ENCODE data around the gene SRBD1.

Gene SRBD1

GRCh38 chr2:45596761-45597160 is 14.3 kb downstream of the SRBD1 start:
- DNase-seq (ENCODE audit: low spot score) = no peak

- DNase-seq (ENCODE audit: low spot score) = no peak
Observed at GRCh38 chr2:45595721-45596435, 15.2 kb downstream of the SRBD1 start.

GRCh38 chr2:45591073-45591472 is 20.0 kb downstream of the SRBD1 start:
- no peak for DNase-seq (ENCODE audit: low spot score)

- no peak for DNase-seq (ENCODE audit: low spot score)
Observed at GRCh38 chr2:45588158-45588829, 22.8 kb downstream of the SRBD1 start.

GRCh38 chr2:45586600-45586999 is 24.5 kb downstream of the SRBD1 start:
- DNase-seq (ENCODE audit: low spot score) = no peak

- DNase-seq (ENCODE audit: low spot score) = peak; percentile 18
Observed at GRCh38 chr2:45585267-45585861, 25.7 kb downstream of the SRBD1 start.

GRCh38 chr2:45583977-45584376 is 27.1 kb downstream of the SRBD1 start:
- DNase-seq (ENCODE audit: low spot score) = no peak

GRCh38 chr2:45582522-45582921 is 28.5 kb downstream of the SRBD1 start:
- DNase-seq (ENCODE audit: low spot score) = no peak

- peak; percentile 54 for DNase-seq (ENCODE audit: low spot score)
Observed at GRCh38 chr2:45578056-45578843, 32.8 kb downstream of the SRBD1 start.

- no peak for DNase-seq (ENCODE audit: low spot score)
Observed at GRCh38 chr2:45577441-45577840, 33.6 kb downstream of the SRBD1 start.

GRCh38 chr2:45575881-45576280 is 35.2 kb downstream of the SRBD1 start:
- no peak for DNase-seq (ENCODE audit: low spot score)

- no peak for DNase-seq (ENCODE audit: low spot score)
Observed at GRCh38 chr2:45572979-45573378, 38.1 kb downstream of the SRBD1 start.

GRCh38 chr2:45571940-45572339 is 39.1 kb downstream of the SRBD1 start:
- no peak for DNase-seq (ENCODE audit: low spot score)

GRCh38 chr2:45570671-45571334 is 40.3 kb downstream of the SRBD1 start:
- peak; percentile 9 for DNase-seq (ENCODE audit: low spot score)

- no peak for DNase-seq (ENCODE audit: low spot score)
Observed at GRCh38 chr2:45568935-45569334, 42.1 kb downstream of the SRBD1 start.

- DNase-seq (ENCODE audit: low spot score) = no peak
Observed at GRCh38 chr2:45567974-45568789, 42.9 kb downstream of the SRBD1 start.

GRCh38 chr2:45567288-45567963 is 43.6 kb downstream of the SRBD1 start:
- no peak for DNase-seq (ENCODE audit: low spot score)

GRCh38 chr2:45559436-45559835 is 51.6 kb downstream of the SRBD1 start:
- no peak for DNase-seq (ENCODE audit: low spot score)

- no peak for DNase-seq (ENCODE audit: low spot score)
Observed at GRCh38 chr2:45554742-45555140, 56.3 kb downstream of the SRBD1 start.

- no peak for DNase-seq (ENCODE audit: low spot score)
Observed at GRCh38 chr2:45554073-45554741, 56.9 kb downstream of the SRBD1 start.
